Fibroblast of skin of abdomen (primary cell): ENCODE results near the gene GJB6.

Experiments used
- DNase-seq: peaks from one replicate; pipeline ENCODE4 v3.0.0-alpha.2; 2013

GJB6 gene

DNA sequence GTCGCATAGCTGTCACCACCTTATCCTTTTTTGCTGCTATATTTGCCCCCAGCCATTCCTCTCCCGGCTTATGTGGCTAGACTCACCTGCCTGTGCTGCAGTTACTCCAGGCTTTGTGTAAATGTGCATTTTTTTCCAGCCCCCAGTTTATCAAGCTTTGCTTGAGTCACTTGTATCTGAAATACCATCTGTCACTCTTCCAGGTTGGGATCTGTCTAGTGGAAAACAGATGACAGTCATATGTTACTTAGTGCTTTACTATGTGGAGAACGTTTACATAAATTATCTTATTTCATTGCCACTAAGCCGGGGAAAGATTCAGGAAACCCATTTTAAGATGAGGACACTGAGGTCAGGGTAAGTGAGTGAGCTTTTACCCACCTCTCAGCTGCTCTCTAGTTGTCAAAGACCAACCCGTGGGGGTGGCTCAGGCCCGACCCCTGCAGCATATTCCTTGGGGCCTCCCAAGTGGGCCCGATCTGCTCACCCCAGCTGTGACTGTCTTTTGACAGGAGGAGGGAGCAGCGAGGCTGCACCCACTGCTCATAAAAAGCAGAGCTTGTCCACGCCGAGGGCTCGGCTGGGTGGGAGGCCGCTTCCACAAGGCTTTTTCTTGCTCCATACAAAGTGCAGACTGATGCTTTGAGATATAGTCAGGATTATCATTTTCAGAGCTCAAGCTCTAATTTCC lies 46.6 kb downstream of the GJB6 start:
- no peak for DNase-seq

DNA sequence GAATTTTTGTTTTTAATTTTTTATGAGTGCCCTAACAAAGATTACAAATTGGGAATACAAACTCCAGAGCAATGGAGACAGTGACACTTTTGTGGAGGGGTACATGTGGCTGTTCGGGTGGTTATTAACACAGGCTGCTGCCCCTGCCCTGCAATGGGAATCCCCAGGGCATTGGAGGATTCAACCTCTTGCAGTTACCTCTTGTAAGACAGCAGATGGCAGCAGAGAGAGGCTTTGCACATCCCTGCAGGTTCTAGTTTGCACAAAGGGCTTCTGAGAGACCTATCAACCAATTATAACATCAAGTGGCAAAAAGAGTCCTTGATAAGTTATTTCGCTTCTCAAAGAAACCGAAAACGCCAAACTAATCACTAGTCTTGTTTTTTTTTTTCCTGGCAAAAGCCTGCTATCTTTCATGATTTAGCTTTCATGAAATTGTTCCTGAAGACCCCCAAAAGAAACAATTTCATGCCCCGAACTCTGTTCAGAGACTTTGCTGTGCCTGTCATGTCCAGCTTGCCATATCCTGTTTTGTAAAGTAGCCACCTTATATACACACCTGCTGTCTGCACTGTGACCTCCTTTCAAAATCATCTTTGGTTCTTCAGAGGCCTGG lies 49.8 kb downstream of the GJB6 start:
- peak; percentile 75 for DNase-seq

DNA sequence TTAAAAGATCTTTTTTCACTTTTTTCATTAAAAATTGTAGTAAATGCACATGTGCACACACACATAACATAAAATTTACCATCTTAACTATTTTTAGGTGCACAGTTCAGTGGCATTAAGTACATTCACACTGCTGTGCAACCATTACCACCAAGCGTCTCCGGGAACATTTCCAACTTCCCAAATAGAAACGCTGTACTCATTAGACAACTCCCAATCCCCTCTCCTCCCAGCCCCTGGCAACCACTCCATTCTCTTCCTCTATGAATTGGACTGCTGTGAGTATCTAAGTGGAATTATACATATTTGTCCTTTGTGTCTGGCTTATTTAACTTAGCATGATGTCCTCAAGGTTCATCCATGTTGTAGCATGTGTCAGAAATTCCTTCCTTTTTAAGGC lies 50.9 kb downstream of the GJB6 start:
- no peak for DNase-seq

DNA sequence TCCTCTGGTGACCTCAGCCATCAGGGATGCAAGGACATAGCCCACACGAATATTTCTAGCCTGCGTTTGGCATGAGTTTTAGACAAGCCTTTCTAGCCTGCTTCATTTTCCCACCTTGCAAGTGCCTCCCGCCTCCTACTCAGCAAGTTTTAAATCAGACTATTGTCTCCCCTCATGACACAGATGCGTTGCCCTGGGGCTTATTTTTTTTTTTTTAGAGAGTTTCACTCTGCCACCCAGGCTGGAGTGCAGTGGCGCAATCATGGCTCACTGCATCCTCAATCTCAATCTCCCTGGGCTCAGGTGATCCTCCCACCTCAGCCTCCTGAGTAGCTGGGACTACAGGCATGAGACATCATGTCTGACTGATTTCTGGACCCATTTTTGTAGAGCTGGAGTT lies 54.0 kb downstream of the GJB6 start:
- no peak for DNase-seq

DNA sequence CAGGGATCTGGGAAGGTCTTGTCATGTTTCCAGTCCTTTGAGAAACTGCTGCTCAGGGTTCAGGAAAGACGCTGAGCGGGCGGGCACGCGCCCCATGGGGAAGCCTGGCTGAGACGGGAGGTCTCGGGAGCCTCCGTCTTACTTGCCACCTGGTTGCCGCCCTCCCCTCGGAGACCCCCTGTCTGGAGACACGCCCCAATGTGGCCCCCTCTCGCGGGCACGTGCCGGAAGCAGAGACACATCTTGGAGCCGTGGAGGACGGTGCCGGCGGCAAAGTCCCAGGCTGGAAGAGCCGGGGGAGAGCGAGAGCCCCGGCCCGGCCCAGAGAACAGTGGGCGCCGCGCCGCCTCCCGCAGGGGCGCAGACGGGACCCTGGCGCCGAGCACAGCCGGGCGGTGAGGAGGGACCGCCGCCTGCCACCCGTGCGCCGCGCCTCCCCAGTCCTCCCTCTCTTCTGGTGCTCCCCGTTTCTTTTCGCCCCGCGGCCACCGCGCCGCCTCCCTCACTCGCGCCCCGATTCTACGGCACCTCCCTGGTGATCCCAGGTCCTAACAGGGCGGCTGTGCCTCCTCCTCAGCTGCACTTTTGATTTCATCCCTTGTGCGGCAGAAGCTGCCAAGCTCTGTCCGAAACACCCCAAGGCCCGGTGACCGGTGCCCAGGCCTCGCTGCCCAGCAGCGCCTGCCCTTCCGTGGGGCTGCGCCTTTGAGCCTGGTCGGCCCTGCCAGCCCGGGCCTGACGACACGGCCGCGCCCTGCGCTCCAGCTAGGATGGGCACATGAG lies 54.9 kb downstream of the GJB6 start:
- no peak for DNase-seq

DNA sequence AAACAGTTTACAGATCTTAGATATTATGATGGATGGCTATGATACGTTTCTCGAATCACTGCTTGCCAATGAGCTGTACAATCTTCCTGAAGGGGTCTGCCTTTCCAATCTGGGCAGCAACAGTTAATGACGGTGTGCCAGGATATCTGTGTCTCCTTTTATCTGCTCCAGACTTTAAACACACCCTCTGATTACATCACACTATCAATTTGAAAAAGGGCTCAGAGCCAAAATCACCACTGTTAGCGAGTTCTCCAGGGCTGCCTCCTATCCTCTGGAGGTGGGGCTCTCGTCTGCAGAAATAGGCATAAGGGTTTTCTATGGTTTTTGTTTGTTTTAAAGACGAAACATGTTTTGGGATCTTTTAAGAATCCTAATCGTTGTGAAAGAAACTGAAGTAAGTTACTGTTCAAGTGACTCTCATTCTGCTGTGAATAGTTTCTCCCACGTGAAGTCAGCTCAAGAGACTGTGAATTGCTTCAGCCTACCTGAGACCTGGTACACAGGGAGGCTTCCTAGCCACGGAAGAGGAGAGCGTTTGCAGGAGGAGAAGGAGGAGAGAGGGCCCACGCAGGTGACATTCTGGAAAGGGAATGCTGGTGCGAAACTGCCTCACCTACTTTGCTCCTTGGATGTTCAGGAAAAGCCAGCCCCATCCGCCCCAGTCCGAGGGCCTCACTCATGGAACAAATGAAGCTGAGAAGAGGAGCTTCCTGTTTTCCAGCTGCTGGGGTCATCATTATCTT lies 56.0 kb downstream of the GJB6 start:
- no peak for DNase-seq

DNA sequence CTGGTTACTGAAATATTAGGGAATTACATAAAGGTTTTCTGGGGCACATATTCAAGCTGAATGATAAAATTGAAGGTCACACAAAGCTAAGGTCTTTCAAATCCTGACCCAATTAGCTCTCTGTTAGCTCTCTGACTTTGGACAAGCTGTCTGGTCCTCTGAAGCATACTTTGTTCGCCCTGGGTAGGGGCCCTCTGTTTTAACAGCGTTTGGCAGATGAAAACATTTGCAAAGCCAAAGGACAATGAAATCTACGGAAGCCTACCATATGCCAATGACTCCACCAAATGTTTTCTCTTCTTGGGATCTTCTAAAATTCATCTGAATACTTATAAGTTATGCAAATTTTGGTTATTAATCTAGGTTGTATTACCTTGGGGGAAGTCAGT lies 56.7 kb downstream of the GJB6 start:
- no peak for DNase-seq

DNA sequence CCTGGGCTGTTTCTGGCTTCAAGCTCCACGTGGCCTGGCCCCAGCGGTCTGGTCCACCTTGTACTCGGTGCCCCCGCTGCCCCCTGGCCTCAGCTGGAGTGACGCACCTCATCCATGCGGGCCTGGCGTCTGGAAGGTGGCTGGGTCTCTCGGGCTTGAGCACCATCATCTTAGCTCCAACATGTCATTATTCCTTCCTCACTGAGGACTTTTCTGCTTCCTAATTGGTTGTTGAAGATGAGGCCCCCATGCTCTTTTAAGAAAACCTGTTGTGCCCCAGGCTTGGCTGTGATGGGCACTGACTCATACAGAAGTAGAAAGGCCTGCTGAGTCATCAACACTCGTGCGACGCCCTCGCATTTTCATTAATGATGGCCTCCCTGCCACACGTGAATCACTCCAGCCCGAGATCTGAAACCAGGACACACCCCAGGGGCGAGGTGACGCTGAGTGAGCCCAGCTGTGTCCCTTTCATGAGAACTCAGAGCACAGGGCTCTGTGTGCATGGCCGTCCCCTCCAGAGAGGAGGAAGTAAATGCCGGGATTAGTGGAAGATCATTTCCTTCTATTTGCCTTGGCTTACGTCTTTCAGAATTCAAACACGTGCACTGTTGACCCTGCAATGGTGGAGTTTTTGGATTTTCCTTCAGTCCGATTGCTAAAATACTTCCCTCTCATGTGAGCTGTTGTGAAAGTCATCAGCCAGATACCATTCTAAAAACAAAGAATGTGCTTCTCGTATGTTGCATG lies 57.3 kb downstream of the GJB6 start:
- DNase-seq = peak; percentile 88

DNA sequence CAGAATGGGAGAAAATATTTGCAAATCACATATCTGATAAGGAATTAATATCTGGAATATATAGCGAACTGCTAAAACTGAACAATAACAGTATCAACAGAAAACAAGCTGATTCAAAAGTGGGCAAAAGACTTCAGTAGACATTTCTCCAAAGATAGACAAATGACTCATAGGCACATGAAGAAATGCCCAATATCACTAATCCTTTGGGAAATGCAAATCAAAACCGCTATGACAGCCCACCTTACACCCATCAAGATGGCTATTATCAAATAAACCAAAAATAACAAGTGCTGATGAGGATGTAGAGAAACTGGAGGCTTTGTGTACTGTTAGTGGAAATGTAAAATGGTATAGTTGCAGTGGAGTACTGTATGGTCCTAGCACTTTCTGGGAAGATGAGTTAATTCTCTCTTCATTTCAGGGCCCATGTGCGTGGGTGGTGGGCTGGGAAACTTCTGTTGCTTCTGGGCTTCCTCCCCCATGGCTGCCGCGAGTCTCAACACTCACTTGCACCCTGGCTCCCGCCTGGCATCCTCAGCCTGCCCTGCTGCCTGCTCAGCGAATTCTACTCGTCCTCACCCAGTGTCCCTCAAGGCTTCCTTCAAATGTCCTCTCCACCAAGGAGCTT lies 58.9 kb downstream of the GJB6 start:
- DNase-seq = no peak
